ENCODE data around the gene NPM1.

- no peak for TF ChIP-seq CTCF (IDR thresholded peaks at IDR 0.05; ENCODE audit: low read depth, low read length, missing input control)
- TF ChIP-seq JUND (IDR thresholded peaks at IDR 0.05): no peak
- TF ChIP-seq, protein P1, sequence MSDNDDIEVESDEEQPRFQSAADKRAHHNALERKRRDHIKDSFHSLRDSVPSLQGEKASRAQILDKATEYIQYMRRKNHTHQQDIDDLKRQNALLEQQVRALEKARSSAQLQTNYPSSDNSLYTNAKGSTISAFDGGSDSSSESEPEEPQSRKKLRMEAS (IDR thresholded peaks at IDR 0.05): no peak
- TF ChIP-seq YY1 (IDR thresholded peaks at IDR 0.05): no peak
- TF ChIP-seq FOXA2 (IDR thresholded peaks at IDR 0.05): no peak
Measured at GRCh38 chr5:171426680-171427079, 39.0 kb downstream of the NPM1 start.

Measured in liver (tissue), 3 donors.